Stimulated activated CD4-positive, alpha-beta T cell treated with anti-CD3 and anti-CD28 coated beads, TNF-alpha, amount 100 ng/mL, for 24 hours (primary cell): ENCODE data around the gene AK8.
"Not testable (repeated sequence)": the region's sequence is repeated elsewhere in the genome, so short reads cannot be mapped to it uniquely, and the experiment has no call there.

ENCODE experiments used
- DNase-seq, 3 experiments: peaks; one replicate each; pipeline ENCODE4 v3.0.0-alpha.2; 2020; ENCODE audit warnings: low read depth in 3 of 3

The AK8 gene

GRCh38 chr9:132717326-132717945, 160.6 kb downstream of the AK8 start:
- no peak for DNase-seq

DNA sequence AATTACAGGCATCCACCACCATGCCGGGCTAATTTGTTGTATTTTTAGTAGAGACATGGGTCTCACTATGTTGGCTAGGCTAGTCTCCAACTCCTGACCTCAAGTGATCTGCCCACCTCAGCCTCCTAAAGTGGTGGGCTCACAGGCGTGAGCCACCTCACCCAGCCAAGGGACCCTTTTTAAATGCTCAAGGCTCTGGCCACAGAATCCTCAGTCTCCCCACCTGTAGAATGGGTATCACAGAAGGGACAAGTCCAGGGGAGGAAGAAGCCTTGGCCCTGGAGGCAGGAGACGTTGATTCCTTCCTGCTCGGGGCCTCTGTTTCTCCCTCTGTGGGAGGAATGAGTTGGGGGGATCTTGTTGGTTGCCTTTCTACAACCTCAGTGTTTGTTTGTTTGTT, 162.1 kb downstream of the AK8 start:
- no peak for DNase-seq

DNA sequence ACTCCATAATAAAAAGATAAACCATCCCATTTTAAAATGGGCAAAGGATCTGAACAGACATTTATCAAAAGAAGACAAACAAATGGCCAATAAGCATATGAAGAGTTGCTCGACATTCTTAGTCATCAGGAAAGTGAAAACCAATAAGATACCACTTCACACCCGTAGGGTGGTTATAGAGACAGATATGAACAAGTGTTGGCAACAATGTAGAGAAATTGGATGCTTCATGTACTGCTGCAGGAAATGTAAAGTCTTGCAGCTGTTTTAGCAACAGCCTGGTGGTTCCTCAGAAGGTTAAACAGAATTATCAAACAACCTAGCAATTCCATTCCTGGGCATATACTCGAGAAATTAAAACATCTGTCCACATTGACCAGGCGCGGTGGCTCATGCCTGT, 165.3 kb downstream of the AK8 start:
- no peak for DNase-seq

- no peak for DNase-seq
These were observed 166.2 kb downstream of the AK8 start for GRCh38 chr9:132711846-132712245.

DNA sequence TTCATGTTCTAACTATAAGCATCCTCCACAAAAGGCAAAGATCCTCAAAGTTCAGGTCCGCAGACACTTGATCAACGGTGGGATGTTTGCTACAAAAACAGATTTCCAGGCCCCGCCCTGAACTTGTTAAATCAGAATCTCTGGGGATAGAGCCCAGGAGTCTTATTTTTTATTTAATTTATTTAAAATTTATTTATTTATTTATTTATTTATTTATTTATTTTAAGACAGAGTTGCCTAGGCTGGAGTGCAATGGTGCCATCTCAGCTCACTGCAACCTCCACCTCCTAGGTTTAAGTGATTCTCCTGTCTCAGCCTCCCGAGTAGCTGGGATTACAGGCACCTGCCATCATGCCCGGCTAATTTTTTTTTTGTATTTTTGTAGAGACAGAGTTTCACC, 166.9 kb downstream of the AK8 start:
- DNase-seq: not testable (repeated sequence)

DNA sequence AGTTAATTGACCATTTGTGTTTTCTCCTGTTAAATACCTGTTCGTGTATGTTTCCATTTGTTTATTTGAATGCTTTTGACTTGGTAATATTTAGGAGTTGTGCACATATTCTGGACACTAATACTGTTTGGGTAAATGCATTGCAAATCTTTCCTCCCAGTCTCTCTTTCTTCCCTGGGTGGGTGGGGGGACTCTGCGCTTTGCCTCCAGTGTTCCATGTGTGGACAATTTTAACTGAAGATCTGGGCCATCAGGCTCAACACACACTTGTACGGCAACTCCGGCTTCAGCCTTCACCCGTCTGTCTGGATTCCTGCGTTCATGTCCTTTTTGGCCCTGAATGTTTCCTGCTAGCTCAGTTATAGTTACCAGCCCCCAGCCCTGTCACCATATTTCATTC, 167.8 kb downstream of the AK8 start:
- DNase-seq: no peak

GRCh38 chr9:132708769-132709430, 169.2 kb downstream of the AK8 start:
- no peak for DNase-seq

- no peak for DNase-seq
These were observed 169.8 kb downstream of the AK8 start for GRCh38 chr9:132708239-132708638.

DNA sequence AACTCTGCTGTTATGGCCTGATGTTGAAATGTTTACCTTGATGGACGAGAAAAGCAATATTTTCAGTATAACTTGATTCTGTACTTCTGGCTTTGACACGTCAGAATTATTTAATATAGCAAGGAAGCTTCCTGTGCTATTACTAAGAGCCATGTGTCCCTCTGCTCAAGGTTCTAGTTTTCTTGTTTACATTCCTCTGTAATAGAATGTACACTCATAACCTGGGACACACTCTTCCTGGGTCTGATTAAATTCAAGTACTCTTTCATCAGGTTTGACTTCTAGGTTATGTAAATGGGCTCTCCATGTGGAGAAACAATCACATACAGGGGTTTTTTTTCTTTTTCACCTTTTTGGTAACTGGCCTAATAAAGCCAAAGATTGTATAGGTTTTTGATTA, 174.7 kb downstream of the AK8 start:
- DNase-seq: no peak

DNA sequence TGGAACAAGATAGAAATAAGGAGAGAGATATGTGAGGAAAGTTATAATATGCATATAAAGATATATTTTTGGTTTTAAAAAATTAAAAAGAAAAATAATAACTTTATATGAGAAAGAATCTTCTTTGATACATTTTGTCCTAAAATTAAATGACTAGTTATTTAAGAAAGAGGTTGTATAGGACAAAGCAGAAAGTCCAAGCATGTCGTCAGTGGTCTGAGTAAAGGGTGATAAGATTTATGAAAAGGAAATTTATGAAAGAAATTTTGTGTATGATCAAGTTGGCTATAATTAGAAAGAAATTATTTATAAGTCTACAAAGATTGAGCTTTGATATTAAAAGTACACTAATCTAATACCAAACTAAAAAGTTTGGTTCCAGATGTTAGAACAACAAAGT, 175.8 kb downstream of the AK8 start:
- no peak for DNase-seq

GRCh38 chr9:132699956-132700355, 178.1 kb downstream of the AK8 start:
- DNase-seq: no peak

DNA sequence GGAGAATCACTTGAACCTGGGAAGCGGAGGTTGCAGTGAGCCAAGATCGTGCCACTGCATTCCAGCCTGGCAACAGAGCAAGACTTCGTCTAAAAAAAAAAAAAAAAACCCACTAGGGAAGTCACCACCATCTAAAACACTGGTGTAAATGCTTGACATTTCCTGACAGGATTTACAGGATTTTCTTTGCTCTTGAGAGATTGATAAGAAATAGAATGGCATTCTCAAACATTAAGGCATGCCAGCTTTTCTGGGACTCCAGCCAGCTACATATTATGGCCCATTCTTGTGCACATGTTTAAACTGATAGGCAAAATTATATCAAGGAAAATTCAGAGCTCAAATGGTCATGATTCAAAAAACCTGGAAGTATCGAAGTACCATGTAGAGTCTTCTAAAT, 179.1 kb downstream of the AK8 start:
- DNase-seq: no peak

DNA sequence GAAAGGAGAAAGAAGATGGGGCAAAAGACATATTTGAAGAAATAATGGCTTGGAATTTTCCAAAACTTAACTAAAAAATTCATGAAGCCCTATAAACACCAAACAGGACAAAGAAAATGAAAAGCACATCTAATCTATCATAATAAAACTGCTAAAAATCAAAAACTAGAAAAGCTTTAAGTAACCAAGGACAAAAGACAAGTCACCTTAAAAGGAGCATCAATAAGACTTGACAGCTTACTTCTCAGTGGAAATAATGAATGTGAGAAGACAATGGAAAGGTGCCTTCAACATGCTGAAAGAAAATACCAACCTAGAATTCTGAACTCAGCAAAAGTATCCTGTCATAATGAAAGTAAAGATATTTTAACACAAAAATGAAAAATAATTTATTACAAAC, 180.9 kb downstream of the AK8 start:
- DNase-seq: no peak

- peak in 1 of 3 experiments; percentile 2 for DNase-seq
These were observed 183.9 kb downstream of the AK8 start for GRCh38 chr9:132694144-132694543.

DNA sequence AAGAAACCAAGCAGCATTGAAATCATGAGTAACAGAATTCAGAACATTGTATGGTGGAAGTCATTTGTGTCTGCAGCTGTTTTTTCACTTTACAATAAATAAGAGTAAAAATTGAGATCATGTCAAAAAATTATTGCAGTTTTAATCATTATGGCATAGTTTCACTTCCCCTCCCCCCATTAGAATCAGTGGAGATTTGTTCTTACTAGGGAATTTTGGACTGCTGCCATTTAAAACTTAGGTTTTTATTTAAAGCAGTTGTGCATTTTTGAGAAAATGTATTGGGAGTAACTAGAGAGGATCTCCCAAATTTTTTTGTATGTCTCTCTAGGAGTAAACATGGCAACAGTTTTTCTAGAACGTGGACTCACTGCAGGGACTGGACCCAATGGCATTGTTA, 187.4 kb downstream of the AK8 start:
- no peak for DNase-seq

- no peak for DNase-seq
These were observed 194.2 kb downstream of the AK8 start for GRCh38 chr9:132683873-132684272.

- DNase-seq: no peak
These were observed 196.5 kb downstream of the AK8 start for GRCh38 chr9:132681561-132681960.

- DNase-seq: no peak
These were observed 198.0 kb downstream of the AK8 start for GRCh38 chr9:132679946-132680625.

GRCh38 chr9:132677976-132678375, 200.1 kb downstream of the AK8 start:
- DNase-seq: no peak
